ENCODE measurements around the gene PROM1. TPM values are rescaled to one million over a fixed set of nuclear protein-coding genes. Genes with fewer than 3 reads are reported as not detected.

PROM1 gene
- polyA plus RNA-seq, 3 donors = not detected

DNA sequence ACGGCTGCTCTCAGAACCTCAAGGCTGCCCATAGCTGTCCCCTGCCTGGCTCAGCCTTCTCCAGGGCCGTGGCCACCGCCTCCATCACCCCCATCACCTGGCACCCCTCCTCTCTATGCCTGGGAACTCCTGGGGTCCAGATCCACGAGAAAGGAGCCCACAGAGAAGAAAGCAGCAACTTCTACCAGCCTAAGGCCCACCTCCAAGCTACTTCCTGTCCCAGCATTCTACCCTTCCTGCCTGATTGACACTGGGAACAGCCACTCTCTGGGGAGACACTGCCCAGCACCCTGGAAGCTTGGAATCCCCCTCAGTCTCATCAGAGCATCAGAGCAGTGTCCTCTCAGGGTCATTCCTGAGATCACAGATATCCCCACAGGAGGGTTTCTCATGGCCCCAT, 36.9 kb upstream of the PROM1 start:
- H3K27me3 Mint-ChIP-seq (ENCODE audit: low read depth in 3 of 3) = peaks cover 0 to 3% (median 2%) of the 10 kb centered on the region in 3 donors
- H2AFZ ChIP-seq (ENCODE audit: insufficient read depth, low read depth, low read length, poor library complexity, severe bottlenecking) = no peak overlapping the region

GRCh38 chr4:16119981-16120380, 36.2 kb upstream of the PROM1 start:
- H3K27me3 ChIP-seq (ENCODE audit: control insufficient read depth in 2 of 2, insufficient read depth in 2 of 2, low read length in 2 of 2) = no peaks in the 10 kb centered on the region
- intact Hi-C loops (cut with micrococcal nuclease) = no loop called here
- no peak for DNase-seq
- H3K27ac ChIP-seq (ENCODE audit: low read depth in 1 of 2, low read length in 2 of 2) = no peak overlapping the region
- TF ChIP-seq, protein P1, sequence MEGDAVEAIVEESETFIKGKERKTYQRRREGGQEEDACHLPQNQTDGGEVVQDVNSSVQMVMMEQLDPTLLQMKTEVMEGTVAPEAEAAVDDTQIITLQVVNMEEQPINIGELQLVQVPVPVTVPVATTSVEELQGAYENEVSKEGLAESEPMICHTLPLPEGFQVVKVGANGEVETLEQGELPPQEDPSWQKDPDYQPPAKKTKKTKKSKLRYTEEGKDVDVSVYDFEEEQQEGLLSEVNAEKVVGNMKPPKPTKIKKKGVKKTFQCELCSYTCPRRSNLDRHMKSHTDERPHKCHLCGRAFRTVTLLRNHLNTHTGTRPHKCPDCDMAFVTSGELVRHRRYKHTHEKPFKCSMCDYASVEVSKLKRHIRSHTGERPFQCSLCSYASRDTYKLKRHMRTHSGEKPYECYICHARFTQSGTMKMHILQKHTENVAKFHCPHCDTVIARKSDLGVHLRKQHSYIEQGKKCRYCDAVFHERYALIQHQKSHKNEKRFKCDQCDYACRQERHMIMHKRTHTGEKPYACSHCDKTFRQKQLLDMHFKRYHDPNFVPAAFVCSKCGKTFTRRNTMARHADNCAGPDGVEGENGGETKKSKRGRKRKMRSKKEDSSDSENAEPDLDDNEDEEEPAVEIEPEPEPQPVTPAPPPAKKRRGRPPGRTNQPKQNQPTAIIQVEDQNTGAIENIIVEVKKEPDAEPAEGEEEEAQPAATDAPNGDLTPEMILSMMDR (IDR thresholded peaks at IDR 0.05) = no peak
- H3K36me3 Mint-ChIP-seq = no peaks in the 10 kb centered on the region
- no peaks in the 10 kb centered on the region for H3K79me2 ChIP-seq (ENCODE audit: insufficient read depth, low read length)
- H3K9ac ChIP-seq (ENCODE audit: insufficient read depth, low read length, poor library complexity, severe bottlenecking) = no peak overlapping the region
- H3K4me3 ChIP-seq (replicated peaks in 1 of 3; ENCODE audit: low read depth in 2 of 3, low read length in 3 of 3) = no peak overlapping the region
- no peak overlapping the region for H3K4me3 Mint-ChIP-seq
- no peaks in the 10 kb centered on the region for H3K9me3 ChIP-seq (replicated peaks in 1 of 2; ENCODE audit: control insufficient read depth in 1 of 2, insufficient read depth in 1 of 2, low read length in 2 of 2)
- H3K36me3 ChIP-seq (replicated peaks in 1 of 2; ENCODE audit: control insufficient read depth in 1 of 2, insufficient read depth in 2 of 2, low read length in 2 of 2) = no peaks in the 10 kb centered on the region
- H3K4me1 ChIP-seq (ENCODE audit: control insufficient read depth in 1 of 2, insufficient read depth in 2 of 2, low read length in 2 of 2) = peaks cover 10 to 15% of the 10 kb centered on the region in 2 donors
- no peaks in the 10 kb centered on the region for H4K20me1 ChIP-seq (ENCODE audit: insufficient read depth, low read length)
- peaks cover 0 to 3% (median 2%) of the 10 kb centered on the region in 3 donors for H3K27me3 Mint-ChIP-seq (ENCODE audit: low read depth in 3 of 3)
- H2AFZ ChIP-seq (ENCODE audit: insufficient read depth, low read depth, low read length, poor library complexity, severe bottlenecking) = no peak overlapping the region
- H3K9me3 Mint-ChIP-seq = peaks cover 0 to 1% (median 0%) of the 10 kb centered on the region in 7 donors
- no peak overlapping the region for H3K4me2 ChIP-seq (replicated peaks; ENCODE audit: extremely low read depth, low read length, poor library complexity, severe bottlenecking)
- H3K27ac Mint-ChIP-seq = no peak overlapping the region
- WGBS (ENCODE audit: insufficient coverage) = 48% methylated on average over 2 of the region's 4 CpGs
- peaks cover 13% of the 10 kb centered on the region for H3K4me1 Mint-ChIP-seq

More for the DNA sequence above, 36.9 kb upstream of the PROM1 start:
- H3K9me3 Mint-ChIP-seq = peaks cover 0 to 1% (median 0%) of the 10 kb centered on the region in 7 donors
- no peaks in the 10 kb centered on the region for H3K36me3 Mint-ChIP-seq
- intact Hi-C loops (cut with micrococcal nuclease) = no loop called here
- peaks cover 13% of the 10 kb centered on the region for H3K4me1 Mint-ChIP-seq
- Histone ChIP-seq H3K27ac (ENCODE audit: low read depth in 1 of 2, low read length in 2 of 2) (no peak overlapping the region), H3K79me2 (ENCODE audit: insufficient read depth, low read length) (no peaks in the 10 kb centered on the region), H3K4me2 (replicated peaks; ENCODE audit: extremely low read depth, low read length, poor library complexity, severe bottlenecking) (no peak overlapping the region), H3K36me3 (replicated peaks in 1 of 2; ENCODE audit: control insufficient read depth in 1 of 2, insufficient read depth in 2 of 2, low read length in 2 of 2) (no peaks in the 10 kb centered on the region), H3K27me3 (ENCODE audit: control insufficient read depth in 2 of 2, insufficient read depth in 2 of 2, low read length in 2 of 2) (no peaks in the 10 kb centered on the region), H3K4me3 (replicated peaks in 1 of 3; ENCODE audit: low read depth in 2 of 3, low read length in 3 of 3) (no peak overlapping the region), H4K20me1 (ENCODE audit: insufficient read depth, low read length) (no peaks in the 10 kb centered on the region), H3K9ac (ENCODE audit: insufficient read depth, low read length, poor library complexity, severe bottlenecking) (no peak overlapping the region), H3K4me1 (ENCODE audit: control insufficient read depth in 1 of 2, insufficient read depth in 2 of 2, low read length in 2 of 2) (peaks cover 10 to 15% of the 10 kb centered on the region in 2 donors), H3K9me3 (replicated peaks in 1 of 2; ENCODE audit: control insufficient read depth in 1 of 2, insufficient read depth in 1 of 2, low read length in 2 of 2) (no peaks in the 10 kb centered on the region)
- no peak for DNase-seq
- TF ChIP-seq, protein P1 (IDR thresholded peaks at IDR 0.05) = no peak
- WGBS (ENCODE audit: insufficient coverage) = 98% methylated on average over 4 of the region's 4 CpGs
- H3K4me3 Mint-ChIP-seq = no peak overlapping the region
- H3K27ac Mint-ChIP-seq = no peak overlapping the region

All from CD14-positive monocyte (primary cell).